Heart left ventricle (tissue), 13 donors: ENCODE data around the gene DTWD2.

Experiments used
- CTCF ChIP-seq, 12 donors: fragments of 200-600 bp; sonication (generic) in 4 of 12; IDR thresholded peaks; one replicate each; pipeline versions ENCODE4 v1.5.0 to v1.8.0; 2018 to 2022; ENCODE audit warnings: antibody characterized with exemption in 12 of 12, mild to moderate bottlenecking in 5 of 12
- POLR2A ChIP-seq, 2 donors: fragments of 450-650 bp; IDR thresholded peaks; one replicate each; pipeline ENCODE4 v1.6.1; 2017; ENCODE audit warnings: antibody characterized with exemption in 2 of 2, mild to moderate bottlenecking in 2 of 2, moderate library complexity in 2 of 2
- donor health status: ischemic (EF 13 %, LVEDD 7.1; RV severe dilation, severe dysfunction).
- donor health status: DM: no; HTN: yes; CAD: no.
- donor health status: DM: no; HTN: no; CAD: no.
- donor health status: ischemic (EF 25% LVEDD 6.9; RV normal size, moderate dysfunction).
- donor health status: ischemic (EF 25% LVEDD 5.7; RV mildly dilated, moderate dysfunction).
- donor health status: ischemic (EF 35%, LVEDD 5.7; RV mildly dilated, moderate dysfunction).
- donor health status: nonischemic (EF 11% LVEDD 7.7; RV severe dilation, severe dysfunction).
- donor health status: DM: yes; HTN: yes; CAD: no.
- donor health status: PGD.
- donor health status: ischemic (EF 29% LVEDD 5.4; RV normal size, mild dysfunction).
- donor health status: nonischemic (EF 23%, LVEDD 6.1; RV moderate dilation, normal function).

GRCh38 chr5:118825226-118825625, 163.1 kb downstream of the DTWD2 start:
- TF ChIP-seq CTCF (IDR thresholded peaks at IDR 0.05) (no peak), POLR2A (IDR thresholded peaks at IDR 0.05) (no peak)
